ENCODE data around the gene PCCA.

PCCA gene

DNA sequence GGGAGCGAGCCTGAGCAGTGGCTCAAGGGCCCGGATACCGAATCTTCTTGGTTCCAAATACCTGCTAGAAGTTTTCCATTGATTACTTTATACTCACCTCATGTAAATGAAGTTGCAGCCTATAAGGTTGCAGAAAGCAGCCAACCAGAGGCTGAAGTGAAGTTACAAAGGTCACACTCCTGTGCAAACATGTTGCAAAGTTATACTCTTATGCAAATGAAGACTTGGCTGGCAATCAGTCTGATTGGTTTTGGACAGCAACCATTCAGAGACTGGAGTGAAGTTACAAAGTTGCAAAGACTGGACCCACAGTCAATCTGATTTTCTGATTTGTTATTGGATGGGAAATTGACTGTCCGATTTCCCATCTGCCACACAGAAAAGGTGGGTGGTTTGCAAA, 347.2 kb downstream of the PCCA start:
- no peak for DNase-seq

GRCh38 chr13:100438059-100438788, 349.3 kb downstream of the PCCA start:
- DNase-seq: no peak

DNA sequence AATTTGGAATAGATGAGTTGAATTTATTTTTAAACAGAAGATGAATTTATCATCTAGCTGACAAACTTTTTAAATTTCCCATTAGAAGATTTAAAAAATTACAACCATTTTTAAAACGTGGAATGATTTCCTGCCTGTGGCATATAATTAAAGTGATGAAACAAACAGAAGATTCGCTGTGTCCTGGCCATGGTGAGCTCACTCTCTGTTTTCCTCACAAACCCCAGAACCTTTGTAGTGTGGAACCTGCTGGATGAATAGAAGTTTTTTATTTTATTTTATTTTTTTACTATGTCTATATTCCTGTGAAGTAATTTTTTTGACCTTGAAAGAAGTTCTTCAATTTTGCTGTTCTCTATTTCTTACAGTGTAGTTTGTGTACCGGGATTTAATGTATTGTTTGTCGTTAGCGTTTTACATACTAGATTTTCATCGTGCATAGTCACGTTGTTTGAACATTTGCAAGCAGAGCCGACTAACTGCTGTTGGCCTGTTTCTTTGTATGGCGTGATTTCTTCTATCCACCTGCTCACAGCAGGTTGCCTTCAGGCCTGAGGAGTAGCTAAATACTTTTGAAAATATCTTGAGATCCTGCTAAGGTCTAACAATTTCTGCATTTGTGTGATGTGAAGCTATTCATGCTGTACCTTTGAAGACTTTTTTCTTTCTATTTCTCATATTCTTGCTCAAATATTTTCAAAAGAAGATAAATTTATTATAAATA, 350.5 kb downstream of the PCCA start:
- DNase-seq: no peak

GRCh38 chr13:100440751-100441425, 352.0 kb downstream of the PCCA start:
- no peak for DNase-seq

DNA sequence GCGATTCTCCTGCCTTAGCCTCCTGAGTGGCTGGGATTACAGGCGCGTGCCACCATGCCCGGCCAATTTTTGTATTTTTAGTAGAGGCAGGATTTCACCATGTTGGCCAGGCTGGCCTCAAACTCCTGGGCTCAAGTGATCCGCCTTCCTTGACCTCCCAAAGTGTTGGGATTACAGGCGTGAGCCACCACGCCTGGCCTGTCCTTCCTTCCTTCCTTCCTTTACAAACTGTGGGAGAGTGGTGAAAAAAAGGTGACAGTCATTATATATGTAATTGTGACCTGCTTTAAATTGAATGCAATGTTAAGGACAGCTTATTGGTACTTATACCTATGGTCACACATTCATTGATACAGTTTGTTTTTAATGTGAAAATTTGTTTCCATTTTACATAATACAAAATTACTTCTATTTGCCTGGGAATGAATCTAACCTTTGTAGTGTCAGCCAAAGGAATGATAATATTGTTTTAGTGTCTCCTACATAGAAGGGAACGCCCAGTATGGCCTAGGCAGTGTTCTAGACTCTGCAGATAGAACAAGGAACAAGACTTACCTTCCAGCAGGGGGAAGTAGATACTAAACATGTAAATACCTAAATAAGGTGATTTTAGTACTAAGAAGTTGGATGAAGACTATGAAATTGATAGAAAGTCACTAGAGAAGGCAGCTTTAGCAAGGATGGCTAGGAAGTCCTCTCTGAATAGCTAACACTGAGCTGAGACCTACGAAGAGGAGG, 353.4 kb downstream of the PCCA start:
- DNase-seq: no peak

DNA sequence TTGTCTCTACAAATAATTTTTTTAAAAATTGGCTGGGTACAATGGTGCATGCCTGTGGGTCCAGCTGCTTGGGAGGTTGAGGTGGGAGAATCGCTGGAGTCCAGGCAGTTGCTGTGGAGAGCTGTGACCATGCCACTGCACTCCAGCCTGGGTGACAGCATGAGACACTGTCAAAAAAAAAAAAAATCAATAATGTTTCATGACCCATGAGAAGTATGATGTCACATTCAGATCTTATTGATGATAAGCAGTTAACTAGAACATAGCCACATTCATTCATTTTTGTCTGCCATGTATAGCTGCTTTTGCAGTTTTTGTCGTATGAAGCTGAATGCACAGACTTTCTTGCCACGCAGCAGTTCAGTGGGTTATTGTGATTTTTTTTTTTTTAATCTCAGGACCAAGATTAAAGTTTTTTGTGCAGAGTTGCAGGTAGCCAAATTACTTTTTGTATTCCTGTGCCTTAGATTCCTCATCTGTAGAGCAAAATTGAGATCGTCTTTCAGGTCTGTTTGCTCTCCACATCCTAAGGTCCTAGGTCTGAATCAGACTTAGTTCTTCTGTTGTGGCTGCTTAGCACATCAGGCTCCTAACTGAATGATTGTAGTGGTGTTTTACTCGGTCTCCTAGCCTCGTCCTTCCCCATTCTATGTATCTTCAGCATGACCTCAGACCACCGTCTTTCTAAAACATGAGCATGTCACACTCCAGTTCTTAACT, 354.5 kb downstream of the PCCA start:
- no peak for DNase-seq

DNA sequence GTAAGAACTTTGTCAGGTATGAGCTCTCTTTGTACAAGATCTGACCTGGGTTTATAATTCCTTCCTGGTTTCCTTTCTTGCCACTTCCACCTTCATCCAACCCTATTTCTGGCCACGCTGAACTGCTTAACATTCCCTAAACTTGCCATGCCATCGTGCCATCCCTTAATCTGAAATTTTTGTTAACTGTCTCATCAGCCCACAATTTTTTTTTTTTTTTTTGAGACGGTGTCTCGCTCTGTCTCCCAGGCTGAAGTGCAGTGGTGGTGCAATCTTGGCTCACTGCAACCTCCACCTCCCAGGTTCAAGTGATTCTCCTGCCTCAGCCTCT, 355.1 kb downstream of the PCCA start:
- DNase-seq: no peak

GRCh38 chr13:100447831-100448230, 358.9 kb downstream of the PCCA start:
- DNase-seq: no peak

DNA sequence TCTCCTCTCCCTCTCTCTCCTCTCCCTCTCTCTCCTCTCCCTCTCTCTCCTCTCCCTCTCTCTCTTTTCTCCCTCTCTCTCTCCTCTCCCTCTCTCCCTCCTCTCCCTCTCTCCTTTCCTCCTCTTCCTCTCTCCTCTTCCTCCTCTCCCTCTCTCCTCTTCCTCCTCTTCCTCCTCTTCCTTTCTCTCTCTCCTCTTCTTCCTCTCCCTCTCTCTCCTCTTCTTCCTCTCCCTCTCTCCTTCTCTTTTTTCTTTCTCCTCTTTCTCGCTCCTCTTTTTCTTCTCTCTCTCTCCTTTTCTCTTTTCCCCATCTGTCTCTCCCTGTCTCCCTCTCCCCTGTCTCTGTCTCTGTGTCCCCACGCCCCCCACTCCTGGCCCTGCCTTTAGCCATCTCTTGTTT, 363.0 kb downstream of the PCCA start:
- no peak for DNase-seq

GRCh38 chr13:100454876-100455275, 366.0 kb downstream of the PCCA start:
- DNase-seq: no peak

GRCh38 chr13:100458673-100459072, 369.8 kb downstream of the PCCA start:
- DNase-seq: no peak

- no peak for DNase-seq
Observed at GRCh38 chr13:100459747-100460146, 370.9 kb downstream of the PCCA start.

- DNase-seq: no peak
Observed at GRCh38 chr13:100460266-100460665, 371.4 kb downstream of the PCCA start.

DNA sequence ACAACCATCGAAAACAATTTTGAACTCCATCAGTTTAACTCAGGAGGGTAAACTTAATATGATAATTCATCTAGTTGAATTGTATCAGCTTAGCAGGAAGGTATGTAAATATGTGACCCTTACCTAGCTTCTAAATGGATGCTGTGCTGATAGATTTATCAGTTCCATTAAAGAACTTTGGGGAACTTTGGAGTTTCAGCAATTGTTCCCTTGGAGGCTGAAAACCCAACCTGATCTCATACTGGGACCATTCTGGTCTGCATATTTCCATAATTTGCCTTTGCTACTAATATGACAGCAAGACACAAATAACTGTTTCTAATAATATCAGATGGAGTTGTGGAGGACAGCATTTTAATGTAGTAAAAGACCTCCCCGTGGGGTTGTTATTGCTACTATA, 371.9 kb downstream of the PCCA start:
- no peak for DNase-seq

DNA sequence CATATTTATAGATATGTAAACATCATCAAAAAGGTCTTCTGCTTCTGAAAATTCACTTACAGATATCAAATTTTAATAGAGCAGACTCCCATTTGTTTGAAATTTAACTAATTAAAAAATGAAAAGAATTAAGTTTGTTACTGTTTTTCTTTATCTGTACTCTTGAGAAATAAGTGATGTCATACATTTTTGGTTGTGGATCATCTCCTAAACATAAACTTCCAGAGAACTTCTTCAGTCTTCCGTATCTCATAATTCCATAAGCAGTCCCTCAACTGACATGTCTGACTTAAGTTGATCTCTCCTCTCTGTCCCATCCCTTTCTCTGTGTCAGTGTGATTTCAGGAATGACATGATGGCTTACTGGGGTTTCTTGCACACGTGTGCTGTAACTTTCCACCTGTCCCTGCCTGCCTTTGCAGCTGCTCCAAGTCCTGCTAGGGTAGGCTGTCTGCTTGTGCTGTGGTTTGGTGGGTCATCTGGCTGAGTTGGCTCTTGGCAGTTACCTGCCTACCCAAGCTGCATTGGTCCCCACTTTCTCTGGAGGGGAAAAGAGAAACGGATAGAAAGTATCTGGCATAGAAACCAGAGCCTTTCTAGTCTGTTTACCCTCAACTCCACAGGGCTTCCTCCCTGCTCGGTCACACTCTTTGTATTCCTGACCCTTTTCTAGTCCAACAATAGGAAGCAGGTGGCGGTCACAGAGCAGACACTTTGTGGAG, 372.6 kb downstream of the PCCA start:
- no peak for DNase-seq

- DNase-seq: no peak
Observed at GRCh38 chr13:100464006-100464405, 375.1 kb downstream of the PCCA start.

- no peak for DNase-seq
Observed at GRCh38 chr13:100465558-100465957, 376.7 kb downstream of the PCCA start.

DNA sequence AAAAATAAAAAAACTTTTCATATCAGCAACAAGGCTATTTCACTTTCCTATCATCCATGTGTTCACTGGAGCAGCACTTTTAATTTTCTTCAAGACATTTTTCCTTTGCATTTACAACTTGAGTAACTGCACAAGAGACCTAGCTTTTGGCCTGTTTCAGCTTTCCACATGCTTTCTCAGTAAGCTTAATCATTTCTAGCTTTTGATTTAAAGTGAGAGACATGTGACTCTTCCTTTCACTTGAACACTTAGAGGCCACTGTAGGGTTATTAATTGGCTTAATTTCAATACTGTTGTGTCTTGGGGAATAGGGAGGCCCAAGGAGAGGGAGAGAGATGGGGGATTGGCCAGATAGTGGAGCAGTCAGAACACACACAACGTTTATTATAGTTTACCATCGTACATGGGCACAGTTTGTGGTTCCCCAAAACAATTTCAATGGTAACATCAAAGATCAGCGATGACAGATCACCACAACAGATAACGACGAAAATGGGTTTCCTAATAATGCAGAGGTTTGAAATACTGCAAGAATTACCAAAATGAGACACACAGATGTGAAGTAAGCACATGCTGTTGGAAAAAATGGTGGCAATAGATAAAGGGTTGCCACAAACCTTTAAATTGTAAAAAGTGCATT, 382.1 kb downstream of the PCCA start:
- DNase-seq: no peak

DNA sequence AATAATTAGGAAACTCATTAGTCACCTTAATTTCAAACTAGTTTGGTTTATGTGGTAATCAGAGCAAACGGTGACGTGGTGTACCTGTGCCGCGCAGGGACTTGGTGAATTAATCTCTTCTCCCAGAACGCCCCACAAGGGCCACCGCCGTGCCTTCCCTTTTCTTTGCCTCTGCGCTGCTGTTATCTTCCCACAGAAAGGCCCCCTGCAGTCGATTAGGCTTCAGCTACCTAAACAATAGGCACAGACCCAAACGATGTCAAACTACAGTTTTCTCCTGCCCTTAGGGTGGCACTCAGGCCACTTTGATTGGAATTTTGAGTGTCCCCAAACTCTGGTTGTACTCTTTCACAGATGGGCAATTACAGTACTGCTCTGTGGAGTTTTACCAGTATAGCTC, 384.2 kb downstream of the PCCA start:
- no peak for DNase-seq

GRCh38 chr13:100473501-100474044, 384.7 kb downstream of the PCCA start:
- no peak for DNase-seq

GRCh38 chr13:100476963-100477362, 388.1 kb downstream of the PCCA start:
- no peak for DNase-seq

All from NCI-H2171 (cell line).